K562 (cell line): ENCODE results near the gene TIPIN. TPM values are rescaled to one million over a fixed set of nuclear protein-coding genes. Genes with fewer than 3 reads are reported as not detected.

ENCODE experiments used
- CTBP1 ChIP-seq: fragments of 450-650 bp; IDR thresholded peaks from 2 replicates; pipeline ENCODE4 v1.6.1; 2016; ENCODE audit warnings: borderline replicate concordance
- DMBX1 ChIP-seq: fragments of 250-450 bp; sonication (Bioruptor Pico); IDR thresholded peaks from 2 replicates; pipeline ENCODE4 v1.8.0; 2022; ENCODE audit warnings: inconsistent platforms, mild to moderate bottlenecking, moderate library complexity, borderline replicate concordance
- ETV1 ChIP-seq: fragments of 450-650 bp; conservative IDR thresholded peaks from 2 replicates; pipeline ENCODE4 v1.6.1; 2016; ENCODE audit warnings: missing genetic modification characterization, control low read depth, low read depth, missing compliant biosample characterization
- GATAD2A ChIP-seq: fragments of 450-650 bp; IDR thresholded peaks from 2 replicates; pipeline ENCODE4 v1.6.1; 2017
- LEF1 ChIP-seq: fragments of 450-650 bp; IDR thresholded peaks from 2 replicates; pipeline ENCODE4 v1.6.1; 2016; ENCODE audit warnings: mild to moderate bottlenecking
- NONO ChIP-seq, 2 experiments: fragments of 200-400 bp in 1 of 2; fragments of 450-650 bp in 1 of 2; formaldehyde crosslinking in 1 of 2; IDR thresholded peaks; 2 replicates each; pipeline ENCODE4 v1.6.1; 2017; ENCODE audit warnings: low read depth in 2 of 2, mild to moderate bottlenecking in 2 of 2, moderate library complexity in 2 of 2, low read length in 1 of 2
- NR4A1 ChIP-seq, 2 experiments: fragments of 250-450 bp in 1 of 2; fragments of 450-650 bp in 1 of 2; sonication (Bioruptor Pico) in 1 of 2; IDR thresholded peaks; 2 replicates each; pipeline versions ENCODE4 v1.4.0 to v1.6.1; 2016 to 2020; ENCODE audit warnings: mild to moderate bottlenecking in 2 of 2, missing compliant biosample characterization in 1 of 2, missing genetic modification characterization in 1 of 2, moderate library complexity in 1 of 2
- SETDB1 ChIP-seq: IDR thresholded peaks from one replicate; pipeline ENCODE4 v1.6.1; 2012; ENCODE audit warnings: low read length, control low read depth, inconsistent platforms
- TCF15 ChIP-seq: fragments of 250-450 bp; sonication (Bioruptor Pico); IDR thresholded peaks from 2 replicates; pipeline ENCODE4 v1.8.0; 2022; ENCODE audit warnings: moderate library complexity, mild to moderate bottlenecking, inconsistent platforms
- THRAP3 ChIP-seq: fragments of 450-650 bp; IDR thresholded peaks from 2 replicates; pipeline ENCODE4 v1.6.1; 2016; ENCODE audit warnings: mild to moderate bottlenecking, inconsistent platforms, borderline replicate concordance
- ZNF518B ChIP-seq: fragments of 250-450 bp; sonication (Bioruptor Pico); IDR thresholded peaks from 2 replicates; pipeline ENCODE4 v1.5.0; 2021; ENCODE audit warnings: mild to moderate bottlenecking, moderate library complexity
- polyA plus RNA-seq, 8 experiments: library from polyadenylated mRNA; depleted of rRNA in 4 of 8; stranded (reverse) in 5 of 8; unstranded in 3 of 8; fragments of >200 nt; fragmentation: Nextera tagmentation in 2 of 8; fragmentation: Illumina TruSeq in 1 of 8; extraction: Ambion mirVana in 2 of 8; extraction: Trizol in 1 of 8; gene quantifications; 2 replicates each; pipeline versions ENCODE4 v1.2.1 to v1.2.3, GENCODE V29; 2011 to 2014; ENCODE audit warnings: inconsistent platforms in 1 of 8, missing spikeins in 1 of 8
- total RNA-seq, 7 experiments: library from RNA; depleted of rRNA in 6 of 7; stranded (reverse); fragments of >200 nt in 6 of 7; fragmentation: Illumina TruSeq in 2 of 7; extraction: Trizol in 2 of 7; gene quantifications; 2 replicates each; pipeline versions ENCODE4 v1.2.1 to v1.2.3, GENCODE V29; 2011 to 2021; ENCODE audit warnings: low replicate concordance in 1 of 7

TIPIN gene
- total and polyA plus RNA-seq, 9 of the 15 experiments (the other 6 are each of a cell fraction or from before 2014, with no cell fraction given), result 22.9 to 61.4 (median 42.0) TPM

GRCh38 chr15:66390678-66391077 is 34.2 kb upstream of the TIPIN start (continued):
- TF ChIP-seq ZNF518B (CRISPR knock-in tag) (no peak), CTBP1 (0 out of 2 replicates have a peak, but pooled peaks have one; percentile 15), NONO (IDR thresholded peaks at IDR 0.05; ENCODE audit: low read depth in 2 of 2, low read length in 1 of 2) (no peak), GATAD2A (no peak), NR4A1 (CRISPR knock-in tag; IDR thresholded peaks at IDR 0.05) (no peak), NR4A1 (tag; IDR thresholded peaks at IDR 0.05) (no peak), ETV1 (tag) (peak; percentile 48; the same call in 1 of the 2 replicates), DMBX1 (CRISPR knock-in tag) (no peak), SETDB1 (no peak), THRAP3 (no peak), LEF1 (no peak), TCF15 (CRISPR knock-in tag) (no peak)
